Mucosa of descending colon (tissue), 3 donors: Measurements from ENCODE around the gene RALB. TPM values are rescaled to one million over a fixed set of nuclear protein-coding genes. Genes with fewer than 3 reads are reported as not detected.

ENCODE experiments used
- ATAC-seq: fragments of 200-7000 bp; cut with Tn5 transposase; one replicate; pipeline ENCODE4 v1.9.1; 2020; ENCODE audit warnings: mild to moderate bottlenecking, moderate library complexity
- DNase-seq, 3 donors: peaks; one replicate each; pipeline ENCODE4 v3.0.0-alpha.2; 2020
- H3K36me3 ChIP-seq: fragments of 200-600 bp; one replicate; pipeline ENCODE4 v1.8.0; 2021; ENCODE audit warnings: low read depth, mild to moderate bottlenecking
- H3K4me1 ChIP-seq: fragments of 200-600 bp; one replicate; pipeline ENCODE4 v1.8.0; 2021; ENCODE audit warnings: low read depth, mild to moderate bottlenecking
- H3K4me3 ChIP-seq: fragments of 200-600 bp; one replicate; pipeline ENCODE4 v1.8.0; 2021; ENCODE audit warnings: mild to moderate bottlenecking
- H3K9me3 ChIP-seq: fragments of 200-600 bp; one replicate; pipeline ENCODE4 v1.8.0; 2021; ENCODE audit warnings: mild to moderate bottlenecking
- CTCF ChIP-seq: fragments of 200-600 bp; IDR thresholded peaks from one replicate; pipeline ENCODE4 v1.8.0; 2022; ENCODE audit warnings: antibody characterized with exemption, mild to moderate bottlenecking
- intact Hi-C, 2 donors: fragments of 100-400 bp; cut with DNase I in 1 of 2; cut with micrococcal nuclease in 1 of 2; formaldehyde crosslinking; loops; one replicate each; pipeline versions ENCODE4 v1.11.0 to v1.11.1; 2022; cut with DNase I, micrococcal nuclease
- total RNA-seq, 3 donors: library from RNA; stranded (reverse); fragmentation: NEBNext Ultra II Directional in 2 of 3; extraction: Animal tissue kit (Norgen Biotek cat#: 25700) in 2 of 3; gene quantifications; one replicate each; pipeline versions ENCODE4 v1.2.1 to v1.2.4, GENCODE V29; 2021 to 2023
- donor health status: DM: no; HTN: no; CAD: no; lungs with moderate emphysema.
- donor health status: DM: no; HTN: no; CAD: no.
- donor health status: DM: no; HTN: yes; CAD: no.

RALB gene
- total RNA-seq, 3 donors from 2014 or later, result 75.1 to 83.8 (median 80.8) TPM

DNA sequence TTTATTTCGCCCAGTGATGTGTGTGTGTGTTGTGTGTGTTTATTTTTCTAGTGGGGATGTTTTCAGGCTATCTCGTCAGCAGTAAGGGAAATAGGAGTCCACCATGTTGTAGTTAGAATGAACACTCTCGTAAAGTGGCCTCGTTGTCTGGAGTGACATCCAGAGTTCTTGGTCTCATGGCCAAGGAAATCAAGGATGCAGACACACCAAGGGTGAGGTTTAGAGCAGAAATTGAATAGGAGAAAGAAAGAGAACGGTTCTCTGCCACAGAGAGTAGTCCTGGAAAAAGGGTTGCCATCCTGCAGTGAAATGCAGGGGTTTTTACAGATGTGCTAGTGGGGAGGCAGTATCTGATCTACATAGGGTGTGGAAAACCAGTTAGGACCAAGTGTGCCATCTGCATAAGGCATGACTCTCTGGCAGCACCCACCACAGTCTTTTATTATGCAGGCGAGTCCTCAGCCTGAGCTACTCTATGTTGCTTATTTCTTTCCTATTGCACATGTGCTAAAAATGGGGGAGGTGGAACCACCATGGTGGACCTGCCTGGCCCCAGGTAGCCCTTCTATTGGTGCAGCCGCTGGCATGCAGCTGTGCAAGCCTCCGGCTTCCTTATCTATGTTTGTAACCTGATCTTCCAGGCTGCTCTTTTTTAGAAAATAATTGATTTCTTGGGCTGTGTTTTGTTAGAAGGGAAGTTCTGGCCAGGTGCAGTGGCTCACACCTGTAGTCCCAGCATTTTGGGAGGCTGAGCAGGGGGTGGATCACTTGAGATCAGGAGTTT, 23.2 kb downstream of the RALB start:
- DNase-seq, result no peak
- no peak for TF ChIP-seq CTCF
- intact Hi-C loops, result no loop called here
- H3K9me3 ChIP-seq, result no peaks in the 10 kb centered on the region
- H3K36me3 ChIP-seq, result no peaks in the 10 kb centered on the region
- H3K4me1 ChIP-seq, result no peaks in the 10 kb centered on the region
- no peak overlapping the region for H3K4me3 ChIP-seq
- no peak for ATAC-seq

- Histone ChIP-seq H3K4me3 (no peak overlapping the region), H3K36me3 (no peaks in the 10 kb centered on the region), H3K4me1 (no peaks in the 10 kb centered on the region), H3K9me3 (no peaks in the 10 kb centered on the region)
- ATAC-seq (no peak), DNase-seq (no peak)
- no peak for TF ChIP-seq CTCF
- intact Hi-C loops, result no loop called here
Measured at GRCh38 chr2:120277505-120278205, 25.0 kb downstream of the RALB start.

DNA sequence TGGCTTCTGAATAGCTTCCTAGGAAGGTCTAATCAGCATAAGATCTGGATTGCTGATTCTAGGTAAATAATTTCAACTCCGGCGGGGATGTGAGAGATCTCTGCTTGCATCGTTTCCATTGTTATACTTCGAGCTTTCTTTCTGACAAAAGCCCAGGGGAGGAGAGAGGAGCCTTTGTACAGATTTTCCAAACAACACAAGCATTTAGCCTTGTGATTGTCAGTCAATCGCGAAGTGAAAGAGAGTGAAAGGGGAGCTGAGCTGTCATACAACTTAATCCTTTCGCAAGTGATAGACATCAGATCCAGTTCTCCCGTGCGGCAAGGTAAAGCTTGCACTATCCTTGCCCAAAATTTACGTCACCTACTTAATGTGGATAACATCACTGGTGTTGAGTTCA, 26.2 kb downstream of the RALB start:
- no peak for TF ChIP-seq CTCF
- DNase-seq (no peak), ATAC-seq (no peak)
- H3K4me1 ChIP-seq, result no peaks in the 10 kb centered on the region
- H3K9me3 ChIP-seq, result no peaks in the 10 kb centered on the region
- intact Hi-C loops, result no loop called here
- H3K4me3 ChIP-seq, result no peak overlapping the region
- H3K36me3 ChIP-seq, result no peaks in the 10 kb centered on the region

DNA sequence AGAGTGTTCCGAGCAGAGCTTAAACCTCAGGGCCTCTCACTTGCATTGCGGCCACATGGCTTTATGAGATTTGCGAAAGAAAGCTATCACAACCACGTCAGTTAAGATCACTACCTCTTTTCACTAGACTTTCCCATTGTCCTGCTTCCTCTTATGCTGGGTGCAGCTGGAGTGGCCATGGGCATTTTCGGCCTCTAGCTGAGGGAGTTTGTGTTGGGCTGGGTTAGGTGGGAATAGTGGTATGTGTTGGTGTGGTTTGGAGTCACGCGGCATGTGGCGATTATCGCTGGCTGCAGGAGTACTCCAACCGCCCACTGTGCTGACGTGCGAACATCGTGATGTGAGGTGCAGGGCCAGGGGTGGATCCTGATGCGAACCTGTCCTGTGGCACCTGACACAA, 27.1 kb downstream of the RALB start:
- DNase-seq (peak in 1 of 3 donors; percentile 19), ATAC-seq (peak; percentile 21)
- Histone ChIP-seq H3K9me3 (no peaks in the 10 kb centered on the region), H3K4me1 (no peaks in the 10 kb centered on the region), H3K4me3 (no peak overlapping the region), H3K36me3 (no peaks in the 10 kb centered on the region)
- intact Hi-C loops, result no loop called here
- TF ChIP-seq CTCF, result no peak

GRCh38 chr2:120283649-120284048, 31.0 kb downstream of the RALB start:
- no peak for ATAC-seq
- Histone ChIP-seq H3K4me1 (peaks cover 9% of the 10 kb centered on the region), H3K4me3 (no peak overlapping the region), H3K9me3 (no peaks in the 10 kb centered on the region), H3K36me3 (no peaks in the 10 kb centered on the region)
- DNase-seq, result no peak
- no peak for TF ChIP-seq CTCF
- intact Hi-C loops, result no loop called here
